Immature natural killer cell (primary cell): ENCODE measurements around the gene PGR. TPM values are rescaled to one million over a fixed set of nuclear protein-coding genes. Genes with fewer than 3 reads are reported as not detected.
"Not testable (repeated sequence)": the region's sequence is repeated elsewhere in the genome, so short reads cannot be mapped to it uniquely, and the experiment has no call there.

Experiments
- DNase-seq, 3 donors: peaks; one replicate each; pipeline ENCODE4 v3.0.0; 2022; ENCODE audit warnings: mixed read lengths in 1 of 3
- H3K27ac Mint-ChIP-seq, 6 donors: one replicate each; pipeline ENCODE4 v1.8.0; 2020; ENCODE audit warnings: mixed read lengths in 6 of 6, mild to moderate bottlenecking in 5 of 6, inconsistent platforms in 4 of 6, moderate library complexity in 3 of 6
- H3K27me3 Mint-ChIP-seq, 3 donors: one replicate each; pipeline ENCODE4 v1.8.0; 2020 to 2021; ENCODE audit warnings: low read depth in 3 of 3, mild to moderate bottlenecking in 3 of 3, mixed read lengths in 3 of 3, moderate library complexity in 3 of 3, inconsistent platforms in 1 of 3
- H3K36me3 Mint-ChIP-seq, 3 donors: one replicate each; pipeline ENCODE4 v1.8.0; 2020; ENCODE audit warnings: mixed read lengths in 3 of 3, inconsistent platforms in 2 of 3, mild to moderate bottlenecking in 2 of 3
- H3K4me1 Mint-ChIP-seq, 2 donors: one replicate each; pipeline ENCODE4 v1.8.0; 2020; ENCODE audit warnings: inconsistent platforms in 2 of 2, mild to moderate bottlenecking in 2 of 2, mixed read lengths in 2 of 2, moderate library complexity in 1 of 2
- H3K4me3 Mint-ChIP-seq, 5 donors: one replicate each; pipeline ENCODE4 v1.8.0; 2020; ENCODE audit warnings: mild to moderate bottlenecking in 5 of 5, mixed read lengths in 5 of 5, inconsistent platforms in 3 of 5, moderate library complexity in 3 of 5
- H3K9me3 Mint-ChIP-seq, 6 donors: one replicate each; pipeline ENCODE4 v1.8.0; 2020; ENCODE audit warnings: mild to moderate bottlenecking in 6 of 6, mixed read lengths in 6 of 6, inconsistent platforms in 4 of 6, moderate library complexity in 3 of 6
- polyA plus RNA-seq, 3 donors: library from polyadenylated mRNA; unstranded; fragments of 300-500 nt; fragmentation: Illumina TruSeq; gene quantifications; one replicate each; pipeline ENCODE4 v1.2.3, GENCODE V29; 2021

Gene PGR
- polyA plus RNA-seq, 3 donors from 2014 or later, result not detected

GRCh38 chr11:101014600-101015285, 114.9 kb downstream of the PGR start:
- Mint-ChIP-seq H3K27me3 (no peaks in the 10 kb centered on the region), H3K4me3 (no peak overlapping the region), H3K9me3 (peaks cover 0 to 20% (median 7%) of the 10 kb centered on the region in 6 donors), H3K36me3 (no peaks in the 10 kb centered on the region), H3K27ac (no peak overlapping the region), H3K4me1 (no peaks in the 10 kb centered on the region)
- no peak for DNase-seq

GRCh38 chr11:101013702-101014101, 115.9 kb downstream of the PGR start:
- not testable (repeated sequence) for H3K36me3 Mint-ChIP-seq, H3K27me3 Mint-ChIP-seq, H3K4me1 Mint-ChIP-seq, H3K27ac Mint-ChIP-seq, DNase-seq, H3K4me3 Mint-ChIP-seq
- H3K9me3 Mint-ChIP-seq, result peaks cover 0 to 20% (median 7%) of the 10 kb centered on the region in 6 donors

- no peak for DNase-seq
- H3K9me3 Mint-ChIP-seq, result peaks cover 0 to 24% (median 6%) of the 10 kb centered on the region in 6 donors
- no peaks in the 10 kb centered on the region for H3K27me3 Mint-ChIP-seq
- H3K4me3 Mint-ChIP-seq, result no peak overlapping the region
- no peaks in the 10 kb centered on the region for H3K4me1 Mint-ChIP-seq
- no peak overlapping the region for H3K27ac Mint-ChIP-seq
- H3K36me3 Mint-ChIP-seq, result no peaks in the 10 kb centered on the region
Measured at GRCh38 chr11:101011881-101012280, 117.7 kb downstream of the PGR start.

GRCh38 chr11:101010899-101011298, 118.7 kb downstream of the PGR start:
- H3K4me1 Mint-ChIP-seq, result no peaks in the 10 kb centered on the region
- H3K27ac Mint-ChIP-seq, result no peak overlapping the region
- H3K9me3 Mint-ChIP-seq, result peaks cover 0 to 19% (median 4%) of the 10 kb centered on the region in 6 donors
- H3K27me3 Mint-ChIP-seq, result no peaks in the 10 kb centered on the region
- H3K36me3 Mint-ChIP-seq, result no peaks in the 10 kb centered on the region
- DNase-seq, result no peak
- no peak overlapping the region for H3K4me3 Mint-ChIP-seq

- no peaks in the 10 kb centered on the region for H3K4me1 Mint-ChIP-seq
- H3K4me3 Mint-ChIP-seq, result no peak overlapping the region
- no peaks in the 10 kb centered on the region for H3K27me3 Mint-ChIP-seq
- H3K9me3 Mint-ChIP-seq, result peaks cover 0 to 18% (median 4%) of the 10 kb centered on the region in 6 donors
- H3K27ac Mint-ChIP-seq, result no peak overlapping the region
- H3K36me3 Mint-ChIP-seq, result no peaks in the 10 kb centered on the region
- no peak for DNase-seq
Measured at GRCh38 chr11:101009690-101010055, 119.9 kb downstream of the PGR start.

- H3K4me3 Mint-ChIP-seq, result no peak overlapping the region
- no peaks in the 10 kb centered on the region for H3K36me3 Mint-ChIP-seq
- H3K4me1 Mint-ChIP-seq, result no peaks in the 10 kb centered on the region
- H3K27ac Mint-ChIP-seq, result no peak overlapping the region
- DNase-seq, result no peak
- H3K9me3 Mint-ChIP-seq, result peaks cover 0 to 23% (median 6%) of the 10 kb centered on the region in 6 donors
- H3K27me3 Mint-ChIP-seq, result no peaks in the 10 kb centered on the region
Measured at GRCh38 chr11:101008961-101009689, 120.5 kb downstream of the PGR start.

GRCh38 chr11:101003468-101003867, 126.1 kb downstream of the PGR start:
- Mint-ChIP-seq H3K4me3 (no peak overlapping the region), H3K27ac (no peak overlapping the region), H3K4me1 (no peaks in the 10 kb centered on the region), H3K36me3 (no peaks in the 10 kb centered on the region), H3K9me3 (peaks cover 0 to 27% (median 11%) of the 10 kb centered on the region in 6 donors), H3K27me3 (peaks cover 0 to 2% (median 1%) of the 10 kb centered on the region in 3 donors)
- DNase-seq, result no peak

- Mint-ChIP-seq H3K4me3 (no peak overlapping the region), H3K27me3 (peaks cover 0 to 2% (median 1%) of the 10 kb centered on the region in 3 donors), H3K27ac (no peak overlapping the region), H3K9me3 (peaks cover 0 to 28% (median 11%) of the 10 kb centered on the region in 6 donors), H3K36me3 (peaks cover 0 to 3% (median 0%) of the 10 kb centered on the region in 3 donors), H3K4me1 (no peaks in the 10 kb centered on the region)
- no peak for DNase-seq
Measured at GRCh38 chr11:100999756-101000155, 129.9 kb downstream of the PGR start.

GRCh38 chr11:100994966-100995365, 134.6 kb downstream of the PGR start:
- peaks cover 0 to 3% (median 3%) of the 10 kb centered on the region in 3 donors for H3K36me3 Mint-ChIP-seq
- H3K4me3 Mint-ChIP-seq, result no peak overlapping the region
- peaks cover 0 to 2% (median 1%) of the 10 kb centered on the region in 3 donors for H3K27me3 Mint-ChIP-seq
- H3K4me1 Mint-ChIP-seq, result no peaks in the 10 kb centered on the region
- no peak for DNase-seq
- no peak overlapping the region for H3K27ac Mint-ChIP-seq
- peaks cover 0 to 17% (median 5%) of the 10 kb centered on the region in 6 donors for H3K9me3 Mint-ChIP-seq

- Mint-ChIP-seq H3K9me3 (peaks cover 0 to 5% (median 0%) of the 10 kb centered on the region in 6 donors), H3K4me3 (no peak overlapping the region), H3K27ac (no peak overlapping the region), H3K27me3 (no peaks in the 10 kb centered on the region), H3K4me1 (no peaks in the 10 kb centered on the region), H3K36me3 (peaks cover 0 to 16% (median 15%) of the 10 kb centered on the region in 3 donors)
- no peak for DNase-seq
Measured at GRCh38 chr11:100991541-100991940, 138.1 kb downstream of the PGR start.

- Mint-ChIP-seq H3K27me3 (peaks cover 0 to 3% (median 0%) of the 10 kb centered on the region in 3 donors), H3K4me1 (no peaks in the 10 kb centered on the region), H3K27ac (no peak overlapping the region), H3K4me3 (no peak overlapping the region), H3K36me3 (peaks cover 5 to 22% (median 18%) of the 10 kb centered on the region in 3 donors), H3K9me3 (peaks cover 0 to 3% (median 0%) of the 10 kb centered on the region in 6 donors)
- DNase-seq, result no peak
Measured at GRCh38 chr11:100990931-100991330, 138.7 kb downstream of the PGR start.

- Mint-ChIP-seq H3K4me1 (no peaks in the 10 kb centered on the region), H3K4me3 (no peak overlapping the region), H3K27ac (no peak overlapping the region), H3K9me3 (peaks cover 0 to 6% (median 0%) of the 10 kb centered on the region in 6 donors), H3K36me3 (peaks cover 14 to 30% (median 26%) of the 10 kb centered on the region in 3 donors), H3K27me3 (peaks cover 0 to 3% (median 0%) of the 10 kb centered on the region in 3 donors)
- no peak for DNase-seq
Measured at GRCh38 chr11:100984668-100985067, 144.9 kb downstream of the PGR start.

GRCh38 chr11:100981196-100981824, 148.3 kb downstream of the PGR start:
- H3K27me3 Mint-ChIP-seq, result peaks cover 0 to 2% (median 0%) of the 10 kb centered on the region in 3 donors
- H3K36me3 Mint-ChIP-seq, result peaks cover 27 to 35% (median 34%) of the 10 kb centered on the region in 3 donors
- H3K4me1 Mint-ChIP-seq, result peaks cover 10 to 17% of the 10 kb centered on the region in 2 donors
- H3K9me3 Mint-ChIP-seq, result peaks cover 0 to 6% (median 0%) of the 10 kb centered on the region in 6 donors
- DNase-seq, result no peak
- no peak overlapping the region for H3K4me3 Mint-ChIP-seq
- no peak overlapping the region for H3K27ac Mint-ChIP-seq

- DNase-seq, result no peak
- Mint-ChIP-seq H3K9me3 (no peaks in the 10 kb centered on the region), H3K27me3 (no peaks in the 10 kb centered on the region), H3K27ac (no peak overlapping the region), H3K36me3 (peaks cover 22 to 35% (median 29%) of the 10 kb centered on the region in 3 donors), H3K4me3 (no peak overlapping the region), H3K4me1 (peaks cover 10 to 17% of the 10 kb centered on the region in 2 donors)
Measured at GRCh38 chr11:100980156-100980555, 149.5 kb downstream of the PGR start.
